T-cell (primary cell): ENCODE results near the gene DMRTA2. TPM values are rescaled to one million over a fixed set of nuclear protein-coding genes. Genes with fewer than 3 reads are reported as not detected.
"Not testable (repeated sequence)": the region's sequence is repeated elsewhere in the genome, so short reads cannot be mapped to it uniquely, and the experiment has no call there.

Experiments
- ATAC-seq, 4 experiments: fragments of 200-7000 bp in 3 of 4; fragments of 150-1000 bp in 1 of 4; cut with Tn5 transposase; replicated peaks in 1 of 4; 1 replicate in 3 of 4; 2 replicates in 1 of 4; pipeline ENCODE4 v1.10.0; 2021; ENCODE audit warnings: moderate library complexity in 3 of 4, mild to moderate bottlenecking in 2 of 4, moderate number of reproducible peaks in 1 of 4
- CTCF ChIA-PET, 2 donors: fragments of 300-600 bp; sonication (Branson Sonifier 250); formaldehyde crosslinking; loops; one replicate each; lab custom pipeline; 2022; ENCODE audit warnings: antibody characterized with exemption in 2 of 2; lab: Charles Lee
- POLR2A ChIA-PET, 2 donors: fragments of 300-600 bp; sonication (Branson Sonifier 250); formaldehyde crosslinking; loops; one replicate each; lab custom pipeline; 2022; ENCODE audit warnings: antibody characterized with exemption in 2 of 2; lab: Charles Lee
- DNase-seq, 35 experiments: peaks; one replicate each; pipeline versions ENCODE4 v3.0.0 to v3.0.0-alpha.2; 2013 to 2023
- H3K27ac ChIP-seq: one replicate; pipeline ENCODE4 v1.5.1; 2013; ENCODE audit warnings: low read length
- H3K27me3 ChIP-seq, 2 experiments: replicated peaks in 1 of 2; 1 replicate in 1 of 2; 2 replicates in 1 of 2; pipeline versions ENCODE4 v1.6.1 to v1.7.0; 2013; ENCODE audit warnings: low read length in 1 of 2, mixed read lengths in 1 of 2; ENCODE audit not compliant: control insufficient read depth in 2 of 2, insufficient read depth in 2 of 2; ENCODE audit errors: extremely low read depth in 1 of 2
- H3K36me3 ChIP-seq, 2 donors: 1 replicate in 1 of 2; 2 replicates in 1 of 2; pipeline versions ENCODE4 v1.6.1 to v1.7.0; 2013; ENCODE audit warnings: low read length in 1 of 2; ENCODE audit not compliant: control insufficient read depth in 2 of 2, insufficient read depth in 1 of 2; ENCODE audit errors: extremely low read depth in 1 of 2
- H3K4me1 ChIP-seq, 2 experiments: 1 replicate in 1 of 2; 2 replicates in 1 of 2; pipeline versions ENCODE4 v1.6.1 to v1.7.0; 2013; ENCODE audit warnings: low read length in 2 of 2, mixed read lengths in 1 of 2; ENCODE audit not compliant: insufficient read depth in 2 of 2, control insufficient read depth in 1 of 2; ENCODE audit errors: extremely low read depth in 1 of 2
- H3K4me3 ChIP-seq, 2 donors: 1 replicate in 1 of 2; 2 replicates in 1 of 2; pipeline versions ENCODE4 v1.5.1 to v1.7.0; 2013; ENCODE audit warnings: mild to moderate bottlenecking in 2 of 2, low read length in 1 of 2, moderate library complexity in 1 of 2; ENCODE audit not compliant: control insufficient read depth in 1 of 2; ENCODE audit errors: extremely low read depth in 1 of 2
- H3K9me3 ChIP-seq: 2 replicates; pipeline ENCODE4 v1.7.0; 2013
- H3K27ac Mint-ChIP-seq, 2 donors: one replicate each; pipeline ENCODE4 v1.8.0; 2020 to 2021; ENCODE audit warnings: mild to moderate bottlenecking in 2 of 2, mixed read lengths in 2 of 2
- H3K27me3 Mint-ChIP-seq, 2 donors: one replicate each; pipeline ENCODE4 v1.8.0; 2021 to 2022; ENCODE audit warnings: mixed read lengths in 2 of 2
- H3K36me3 Mint-ChIP-seq: one replicate; pipeline ENCODE4 v1.8.0; 2021; ENCODE audit warnings: mixed read lengths
- H3K4me1 Mint-ChIP-seq, 3 donors: one replicate each; pipeline ENCODE4 v1.8.0; 2020 to 2022; ENCODE audit warnings: mixed read lengths in 3 of 3, mild to moderate bottlenecking in 1 of 3
- H3K4me3 Mint-ChIP-seq, 3 donors: one replicate each; pipeline ENCODE4 v1.8.0; 2020 to 2022; ENCODE audit warnings: mild to moderate bottlenecking in 3 of 3, mixed read lengths in 3 of 3, moderate library complexity in 3 of 3
- H3K9me3 Mint-ChIP-seq, 3 donors: one replicate each; pipeline ENCODE4 v1.8.0; 2020 to 2022; ENCODE audit warnings: mixed read lengths in 3 of 3
- WGBS: methylation state at CpG from one replicate; pipeline ENCODE4 v1.1.5; 2013; ENCODE audit warnings: missing lambda C conversion rate; ENCODE audit not compliant: insufficient coverage; 5-methylcytosine and 5-hydroxymethylcytosine counted together
- total RNA-seq, 35 experiments: library from RNA in 6 of 35; stranded (reverse) in 6 of 35; fragments of 120-200 nt in 1 of 35; gene quantifications; one replicate each; pipeline versions ENCODE4 v1.2.1 to v1.2.4 and lab custom pipeline; 2013 to 2026

The DMRTA2 gene
- total RNA-seq, 5 donors from 2014 or later (not counting 1 experiment from before 2014, with no cell fraction given): not detected

DNA sequence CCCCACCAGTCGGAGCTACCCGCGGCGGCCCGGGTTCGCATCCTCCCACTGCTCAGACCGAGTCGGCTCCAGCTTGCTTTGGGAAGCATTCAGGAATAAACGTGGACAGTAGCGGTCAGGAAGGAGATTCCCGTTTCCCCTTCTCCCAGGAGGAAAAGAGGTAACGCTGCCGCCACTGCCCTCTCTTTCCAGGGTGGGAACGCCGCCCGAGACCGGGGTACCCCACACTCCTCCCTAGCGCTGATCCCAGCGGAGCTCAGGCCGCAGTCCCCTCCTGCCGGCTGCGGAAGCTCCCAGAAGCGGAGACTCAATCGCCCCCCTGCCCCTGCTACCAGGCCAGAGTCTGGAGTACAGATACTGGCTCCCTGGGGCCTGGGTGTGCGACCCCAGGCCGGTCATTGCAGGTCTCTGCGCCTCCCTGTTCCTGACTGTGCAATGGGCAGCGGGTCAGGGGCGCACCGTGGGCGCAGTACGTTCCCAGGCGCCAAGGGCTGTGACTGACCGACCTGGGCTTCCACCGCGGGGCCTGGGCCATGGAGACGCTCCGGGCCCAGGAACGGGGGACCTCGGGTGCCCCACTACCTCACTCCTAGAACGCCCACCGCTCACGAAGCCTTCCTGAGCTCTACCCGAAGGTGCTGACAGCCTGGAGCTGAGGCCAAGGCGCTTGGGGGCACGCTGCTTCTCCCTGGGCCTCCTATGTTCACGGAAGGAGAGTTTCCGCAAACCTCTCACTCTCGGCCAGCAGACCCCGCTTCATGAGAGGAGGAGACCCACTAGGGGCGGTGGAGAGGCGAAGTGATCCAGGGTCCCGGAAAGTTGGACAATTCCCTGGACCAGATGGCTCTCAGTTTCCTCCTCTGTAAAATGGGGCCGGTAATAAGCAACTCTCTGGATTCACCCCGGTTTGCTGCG is 7.8 kb downstream of the DMRTA2 start:
- Mint-ChIP-seq H3K27ac (no peak overlapping the region), H3K4me3 (no peak overlapping the region), H3K9me3 (peaks cover 0 to 3% (median 3%) of the 10 kb centered on the region in 3 donors), H3K36me3 (no peaks in the 10 kb centered on the region), H3K4me1 (peaks cover 23 to 27% (median 26%) of the 10 kb centered on the region in 3 donors), H3K27me3 (peaks cover 42 to 64% of the 10 kb centered on the region in 2 donors)
- Histone ChIP-seq H3K27ac (no peak overlapping the region), H3K4me1 (peaks cover 4 to 10% of the 10 kb centered on the region in 2 experiments), H3K27me3 (peaks cover 18 to 58% of the 10 kb centered on the region in 2 experiments), H3K4me3 (no peak overlapping the region), H3K9me3 (no peaks in the 10 kb centered on the region), H3K36me3 (no peaks in the 10 kb centered on the region)
- POLR2A ChIA-PET: no interaction called here
- WGBS: 11% methylated on average over 50 of the region's 56 CpGs
- CTCF ChIA-PET: interaction anchor here in 1 of 2 donors (0.5 kb wide), 1 partner anchor 35 kb away, joined by 3 read pairs; no protein-coding TSS in a partner anchor
- DNase-seq: no peak
- ATAC-seq: no peak

DNA sequence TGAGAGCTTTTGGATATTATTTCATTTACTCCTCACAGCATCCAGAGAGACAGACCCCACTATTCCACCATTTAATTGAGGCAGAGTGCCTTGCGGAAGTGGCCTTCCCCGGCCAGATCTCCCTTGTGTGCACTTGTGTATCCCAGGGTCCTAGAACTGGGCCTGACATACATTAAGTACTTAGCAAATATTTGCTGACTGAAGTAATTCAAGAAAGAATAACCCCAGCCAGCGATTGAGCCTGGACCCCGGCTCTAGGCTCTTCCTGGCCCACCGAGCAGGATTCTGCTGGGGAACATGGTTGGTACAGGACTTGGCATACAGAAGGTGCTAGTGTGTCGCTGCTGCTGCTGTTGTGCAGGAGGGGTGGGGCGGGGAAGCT is 8.4 kb downstream of the DMRTA2 start:
- Mint-ChIP-seq H3K4me3 (no peak overlapping the region), H3K36me3 (no peaks in the 10 kb centered on the region), H3K9me3 (peaks cover 0 to 3% (median 3%) of the 10 kb centered on the region in 3 donors), H3K4me1 (peaks cover 17 to 20% (median 20%) of the 10 kb centered on the region in 3 donors), H3K27ac (no peak overlapping the region), H3K27me3 (peaks cover 41 to 64% of the 10 kb centered on the region in 2 donors)
- no peak overlapping the region for H3K4me3 ChIP-seq
- CTCF ChIA-PET: interaction anchor here in 1 of 2 donors (0.5 kb wide), 1 partner anchor 35 kb away, joined by 3 read pairs; no protein-coding TSS in a partner anchor
- DNase-seq (no peak), ATAC-seq (no peak)
- no peaks in the 10 kb centered on the region for H3K36me3 ChIP-seq
- H3K27ac ChIP-seq: no peak overlapping the region
- peaks cover under 1 to 10% of the 10 kb centered on the region in 2 experiments for H3K4me1 ChIP-seq
- POLR2A ChIA-PET: no interaction called here
- WGBS: 51% methylated on average over 7 of the region's 7 CpGs
- peaks cover 11 to 52% of the 10 kb centered on the region in 2 experiments for H3K27me3 ChIP-seq
- no peaks in the 10 kb centered on the region for H3K9me3 ChIP-seq

- Histone ChIP-seq H3K27me3 (peaks cover 8 to 36% of the 10 kb centered on the region in 2 experiments), H3K27ac (no peak overlapping the region), H3K4me1 (peaks cover 0 to 3% of the 10 kb centered on the region in 2 experiments), H3K9me3 (no peaks in the 10 kb centered on the region), H3K4me3 (no peak overlapping the region), H3K36me3 (no peaks in the 10 kb centered on the region)
- Mint-ChIP-seq H3K9me3 (peaks cover 0 to 3% (median 3%) of the 10 kb centered on the region in 3 donors), H3K27ac (no peak overlapping the region), H3K4me1 (peaks cover 11 to 14% (median 14%) of the 10 kb centered on the region in 3 donors), H3K36me3 (no peaks in the 10 kb centered on the region), H3K27me3 (peaks cover 41 to 54% of the 10 kb centered on the region in 2 donors), H3K4me3 (no peak overlapping the region)
- ATAC-seq (no peak), DNase-seq (no peak)
- POLR2A ChIA-PET: no interaction called here
- CTCF ChIA-PET: no interaction called here
- no CpG with 5 or more reads among the region's 1 CpG for WGBS
Observed at GRCh38 chr1:50412813-50413476, 10.3 kb downstream of the DMRTA2 start.

DNA sequence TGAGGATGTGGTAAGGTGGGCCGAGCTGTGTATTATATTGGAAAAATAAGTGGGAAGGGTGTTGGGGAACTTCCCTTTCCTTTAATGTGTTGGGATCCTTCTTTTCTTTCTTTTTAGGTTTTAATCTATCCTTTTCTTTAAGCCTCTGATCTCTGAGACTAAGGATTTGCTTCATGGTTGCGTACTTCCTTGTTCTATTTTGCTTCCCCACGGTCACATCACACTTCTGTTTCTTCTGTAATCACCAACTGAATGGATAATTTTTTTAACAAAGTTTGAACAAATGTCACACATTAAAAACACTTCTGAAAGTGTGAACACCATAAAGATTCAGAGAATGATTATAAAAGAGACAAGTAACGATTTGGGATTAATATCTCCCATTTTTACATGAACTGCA is 17.4 kb downstream of the DMRTA2 start:
- ChIA-PET POLR2A (no interaction called here), CTCF (no interaction called here)
- no peaks in the 10 kb centered on the region for H3K9me3 Mint-ChIP-seq
- H3K4me1 Mint-ChIP-seq: no peaks in the 10 kb centered on the region
- ATAC-seq: no peak
- no peak for DNase-seq
- Histone ChIP-seq H3K4me3 (no peak overlapping the region), H3K9me3 (no peaks in the 10 kb centered on the region), H3K36me3 (no peaks in the 10 kb centered on the region), H3K4me1 (no peaks in the 10 kb centered on the region), H3K27ac (no peak overlapping the region), H3K27me3 (peaks cover 0 to 14% of the 10 kb centered on the region in 2 experiments)
- H3K27ac Mint-ChIP-seq: no peak overlapping the region
- peaks cover 50 to 63% of the 10 kb centered on the region in 2 donors for H3K27me3 Mint-ChIP-seq
- no CpG with 5 or more reads among the region's 4 CpGs for WGBS
- no peaks in the 10 kb centered on the region for H3K36me3 Mint-ChIP-seq
- H3K4me3 Mint-ChIP-seq: no peak overlapping the region

DNA sequence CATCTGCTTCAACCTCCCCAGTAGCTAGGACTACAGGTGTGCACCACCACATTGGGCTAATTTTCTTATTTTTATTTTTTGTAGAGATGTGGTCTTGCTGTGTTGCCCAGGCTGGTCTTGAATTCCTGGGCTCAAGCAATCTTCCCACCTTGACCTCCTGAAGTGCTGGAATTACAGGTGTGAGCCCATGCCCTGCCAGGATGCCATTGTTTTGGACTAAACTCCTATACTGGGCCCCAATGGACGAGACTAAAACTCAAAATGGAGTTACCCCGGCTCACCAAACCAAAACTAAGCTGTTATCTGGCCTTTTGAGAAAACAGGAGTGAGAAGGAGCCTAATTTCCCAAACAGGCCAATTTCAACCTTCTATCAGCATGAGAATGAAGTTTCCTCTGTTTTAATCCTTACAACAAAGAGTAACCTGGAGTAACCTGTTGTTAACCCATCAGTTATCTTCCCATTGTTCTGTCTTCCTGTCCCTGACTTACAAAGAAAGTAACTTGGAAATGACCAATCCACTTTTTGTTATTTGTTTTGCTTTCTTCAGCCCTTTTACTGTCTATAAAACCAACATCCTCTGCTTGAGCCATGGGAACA is 29.6 kb downstream of the DMRTA2 start:
- Histone ChIP-seq H3K36me3 (no peaks in the 10 kb centered on the region), H3K9me3 (no peaks in the 10 kb centered on the region), H3K4me1 (no peaks in the 10 kb centered on the region), H3K4me3 (no peak overlapping the region), H3K27me3 (peaks cover 2 to 17% of the 10 kb centered on the region in 2 experiments), H3K27ac (no peak overlapping the region)
- H3K4me3 Mint-ChIP-seq: no peak overlapping the region
- no peak overlapping the region for H3K27ac Mint-ChIP-seq
- no peaks in the 10 kb centered on the region for H3K4me1 Mint-ChIP-seq
- ATAC-seq: no peak
- POLR2A ChIA-PET: interaction anchor here in 1 of 2 donors (0.5 kb wide), 1 partner anchor 9 kb away, joined by 7 read pairs; no protein-coding TSS in a partner anchor
- peaks cover 0 to 12% (median 11%) of the 10 kb centered on the region in 3 donors for H3K9me3 Mint-ChIP-seq
- CTCF ChIA-PET: no interaction called here
- peaks cover 32 to 37% of the 10 kb centered on the region in 2 donors for H3K27me3 Mint-ChIP-seq
- no peak for DNase-seq
- no CpG with 5 or more reads among the region's 2 CpGs for WGBS
- H3K36me3 Mint-ChIP-seq: no peaks in the 10 kb centered on the region

GRCh38 chr1:50381551-50381950 is 41.7 kb downstream of the DMRTA2 start:
- DNase-seq, H3K27ac Mint-ChIP-seq, H3K4me1 ChIP-seq, H3K36me3 Mint-ChIP-seq, H3K4me3 Mint-ChIP-seq, H3K9me3 ChIP-seq, H3K4me1 Mint-ChIP-seq, H3K4me3 ChIP-seq, H3K36me3 ChIP-seq, POLR2A ChIA-PET, ATAC-seq, H3K9me3 Mint-ChIP-seq, H3K27me3 ChIP-seq, H3K27ac ChIP-seq, CTCF ChIA-PET: not testable (repeated sequence)
- peaks cover 4 to 14% of the 10 kb centered on the region in 2 donors for H3K27me3 Mint-ChIP-seq
- WGBS: 98% methylated on average over 9 of the region's 33 CpGs
